ENCODE data around the gene GOPC.

The GOPC gene

GRCh38 chr6:117595099-117595923, 7.0 kb downstream of the GOPC start:
- no peak for DNase-seq

GRCh38 chr6:117592983-117593759, 9.1 kb downstream of the GOPC start:
- no peak for DNase-seq

GRCh38 chr6:117591405-117591804, 10.9 kb downstream of the GOPC start:
- DNase-seq: no peak

GRCh38 chr6:117590447-117590846, 11.9 kb downstream of the GOPC start:
- DNase-seq: no peak

GRCh38 chr6:117585647-117586046, 16.7 kb downstream of the GOPC start:
- no peak for DNase-seq

GRCh38 chr6:117574198-117574597, 28.1 kb downstream of the GOPC start:
- DNase-seq: no peak

GRCh38 chr6:117573006-117573680, 29.2 kb downstream of the GOPC start:
- DNase-seq: no peak

GRCh38 chr6:117568831-117569410, 33.4 kb downstream of the GOPC start:
- no peak for DNase-seq

GRCh38 chr6:117568247-117568646, 34.1 kb downstream of the GOPC start:
- no peak for DNase-seq

GRCh38 chr6:117564681-117565080, 37.6 kb downstream of the GOPC start:
- no peak for DNase-seq

- DNase-seq: no peak
These were observed 41.2 kb downstream of the GOPC start for GRCh38 chr6:117561128-117561527.

GRCh38 chr6:117559299-117559698, 43.0 kb downstream of the GOPC start:
- DNase-seq: peak; percentile 6

GRCh38 chr6:117558818-117559217, 43.5 kb downstream of the GOPC start:
- peak; percentile 19 for DNase-seq

GRCh38 chr6:117557951-117558350, 44.4 kb downstream of the GOPC start:
- DNase-seq: no peak

- peak; percentile 8 for DNase-seq
These were observed 46.3 kb downstream of the GOPC start for GRCh38 chr6:117555882-117556498.

GRCh38 chr6:117555262-117555849, 47.0 kb downstream of the GOPC start:
- no peak for DNase-seq

- no peak for DNase-seq
These were observed 49.2 kb downstream of the GOPC start for GRCh38 chr6:117553142-117553541.

GRCh38 chr6:117552618-117553017, 49.7 kb downstream of the GOPC start:
- DNase-seq: no peak

GRCh38 chr6:117550618-117551242, 51.6 kb downstream of the GOPC start:
- no peak for DNase-seq

GRCh38 chr6:117550078-117550600, 52.2 kb downstream of the GOPC start:
- DNase-seq: no peak

- DNase-seq: no peak
These were observed 52.7 kb downstream of the GOPC start for GRCh38 chr6:117549611-117550010.
